Measurements from ENCODE around the gene CDH22. TPM values are rescaled to one million over a fixed set of nuclear protein-coding genes. Genes with fewer than 3 reads are reported as not detected.
A peak's percentile ranks its signal among the peaks of the same experiment; 100 is the strongest.

Gene CDH22
- total and polyA plus RNA-seq, 9 of the 15 experiments (the other 6 are each of a cell fraction or from before 2014, with no cell fraction given) = 0.07 to 0.08 TPM; not detected in 7

GRCh38 chr20:46209930-46210671, 98.2 kb downstream of the CDH22 start:
- 38% methylated on average over 43 of the region's 63 CpGs for WGBS (ENCODE audit: insufficient coverage, low coverage, missing lambda C conversion rate)
- H3K9ac ChIP-seq (ENCODE audit: insufficient read depth in 1 of 2, low read depth in 2 of 2, low read length in 2 of 2) = peak overlapping the region in 1 of 2 experiments; percentile 19; a peak in 1 of 4 replicates
- H2AFZ ChIP-seq (ENCODE audit: low read depth, low read length) = no peak overlapping the region
- TF ChIP-seq ZNF77 (CRISPR knock-in tag; IDR thresholded peaks at IDR 0.05) = no peak
- no peak for TF ChIP-seq C11orf30 (IDR thresholded peaks at IDR 0.05; ENCODE audit: low read depth)
- TF ChIP-seq ZNF551 (CRISPR knock-in tag; IDR thresholded peaks at IDR 0.05) = no peak
- no peak for TF ChIP-seq ZZZ3 (IDR thresholded peaks at IDR 0.05)
- TF ChIP-seq ZNF511 (CRISPR knock-in tag; IDR thresholded peaks at IDR 0.05) = no peak
- TF ChIP-seq PHF8 (IDR thresholded peaks at IDR 0.05; ENCODE audit: borderline replicate concordance, low read length) = no peak
- TF ChIP-seq CCAR2 (IDR thresholded peaks at IDR 0.05; ENCODE audit: low read depth, low read length) = no peak
- TF ChIP-seq ZKSCAN1 (IDR thresholded peaks at IDR 0.05; ENCODE audit: low read depth, low read length) = no peak
- TF ChIP-seq TCFL5 (CRISPR knock-in tag; conservative IDR thresholded peaks at IDR 0.05) = no peak
- no peak for TF ChIP-seq SMARCB1 (IDR thresholded peaks at IDR 0.05; ENCODE audit: insufficient read length, low read depth)
- no peak for TF ChIP-seq STAT5B (CRISPR knock-in tag; IDR thresholded peaks at IDR 0.05)
- no peak for TF ChIP-seq ILK (tag; IDR thresholded peaks at IDR 0.05; ENCODE audit: borderline replicate concordance, low read depth)
- TF ChIP-seq SPI1 (IDR thresholded peaks at IDR 0.05; ENCODE audit: borderline replicate concordance, low read depth, low read length) = no peak
- TF ChIP-seq CREB3L1 (IDR thresholded peaks at IDR 0.05; ENCODE audit: borderline replicate concordance, low read depth) = no peak
- peaks cover 23 to 26% of the 10 kb centered on the region in 2 experiments for H3K4me1 ChIP-seq (replicated peaks in 1 of 2; ENCODE audit: control insufficient read depth in 2 of 2, insufficient read depth in 2 of 2, low read length in 2 of 2)
- no peaks in the 10 kb centered on the region for H3K9me1 ChIP-seq (ENCODE audit: control insufficient read depth, insufficient read depth, low read length)
- H4K20me1 ChIP-seq (replicated peaks; ENCODE audit: control insufficient read depth, insufficient read depth, low read length) = peaks cover 16% of the 10 kb centered on the region; the same call in 1 of the 2 replicates
- no peak for FAIRE-seq
- no peak overlapping the region for H3K4me2 ChIP-seq (ENCODE audit: insufficient read depth, low read length)
- no peak overlapping the region for H3K4me3 ChIP-seq
- DNase-seq (ENCODE audit: extremely low read depth in 1 of 4, low spot score in 3 of 4) = no peak
- H3K27me3 ChIP-seq (ENCODE audit: control insufficient read depth in 2 of 2, insufficient read depth in 2 of 2, low read length in 2 of 2) = peaks cover 24 to 48% of the 10 kb centered on the region in 2 experiments
- POLR2A ChIA-PET = no interaction called here
- in situ Hi-C loops (cut with MboI) = no loop called here
- no peaks in the 10 kb centered on the region for H3K9me3 ChIP-seq (replicated peaks; ENCODE audit: control insufficient read depth, insufficient read depth, low read depth, low read length)
- no peaks in the 10 kb centered on the region for H3K36me3 ChIP-seq (ENCODE audit: control insufficient read depth, insufficient read depth, low read length)
- H3K27ac ChIP-seq (ENCODE audit: extremely low read depth, low read depth, low read length) = no peak overlapping the region
- no peak for ATAC-seq
- intact Hi-C loops (cut with micrococcal nuclease) = no loop called here
- CTCF ChIA-PET (ENCODE audit: low intra/inter-chr PET ratio) = no interaction called here
- BruUV-seq (replicated peaks) = no TSS peak
- no peaks in the 10 kb centered on the region for H3K79me2 ChIP-seq (ENCODE audit: control insufficient read depth, insufficient read depth, low read length)
